ENCODE results near the gene CTAGE9.

CTAGE9 gene

DNA sequence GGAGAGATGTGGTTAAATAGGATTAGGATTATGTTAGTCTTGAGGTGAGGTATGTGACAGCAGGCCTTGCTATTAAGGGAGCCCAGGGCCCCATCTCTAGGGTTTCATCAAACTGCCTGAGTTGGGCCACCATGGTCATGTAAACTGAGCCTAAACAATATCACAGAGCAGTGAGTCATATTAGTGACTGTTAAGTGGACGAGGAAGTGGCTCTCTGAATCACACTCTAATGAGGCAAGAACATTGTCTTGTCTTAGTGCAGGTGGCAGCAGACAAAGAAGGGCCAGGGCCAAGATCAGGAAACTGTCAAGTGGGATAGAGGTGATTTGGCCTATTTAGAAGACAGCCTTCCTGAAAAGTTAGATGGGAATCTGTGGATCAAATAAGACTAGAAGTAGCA is 50.6 kb downstream of the CTAGE9 start:
- no peak for DNase-seq

Measured in islet precursor cell (in vitro differentiated cells).